Peyer's patch (tissue), 4 donors: ENCODE data around the gene TOM1L2. TPM values are rescaled to one million over a fixed set of nuclear protein-coding genes. Genes with fewer than 3 reads are reported as not detected.

Experiments
- DNase-seq, 3 donors: peaks; one replicate each; pipeline ENCODE4 v3.0.0-alpha.2; 2017 to 2019
- H3K27ac ChIP-seq, 4 donors: fragments of 200-600 bp; sonication (generic); one replicate each; pipeline ENCODE4 v1.5.1; 2016 to 2019
- H3K27me3 ChIP-seq, 2 donors: fragments of 200-600 bp; sonication (generic); one replicate each; pipeline ENCODE4 v1.5.1; 2019
- H3K36me3 ChIP-seq, 3 donors: fragments of 200-600 bp; sonication (generic); one replicate each; pipeline ENCODE4 v1.5.1; 2016 to 2019
- H3K4me1 ChIP-seq, 4 donors: fragments of 200-600 bp; sonication (generic); one replicate each; pipeline ENCODE4 v1.5.1; 2016 to 2019
- H3K4me3 ChIP-seq, 4 donors: fragments of 200-600 bp; sonication (generic); 1 replicate in 3 of 4; 2 replicates in 1 of 4; pipeline ENCODE4 v1.5.1; 2016 to 2019; ENCODE audit warnings: mild to moderate bottlenecking in 1 of 4
- H3K9me3 ChIP-seq, 4 donors: fragments of 200-600 bp; sonication (generic); one replicate each; pipeline ENCODE4 v1.5.1; 2016 to 2019; ENCODE audit warnings: mild to moderate bottlenecking in 1 of 4
- POLR2A ChIP-seq, 2 donors: fragments of 450-650 bp; IDR thresholded peaks; one replicate each; pipeline ENCODE4 v1.5.1; 2017; ENCODE audit warnings: antibody characterized with exemption in 2 of 2, mild to moderate bottlenecking in 2 of 2, moderate library complexity in 2 of 2
- total RNA-seq, 4 donors: library from RNA; depleted of rRNA; stranded (reverse); fragments of >200 nt; gene quantifications; one replicate each; pipeline ENCODE4 v1.1.0, GENCODE V29; 2016
- TF ChIP-seq, protein P1 (sequence below), 6 experiments: fragments of 450-650 bp in 4 of 6; fragments of 200-600 bp in 2 of 6; sonication (generic) in 1 of 6; IDR thresholded peaks; one replicate each; pipeline ENCODE4 v1.5.1; 2017 to 2019; ENCODE audit warnings: antibody characterized with exemption in 6 of 6, mild to moderate bottlenecking in 3 of 6, moderate library complexity in 1 of 6

The TOM1L2 gene
- total RNA-seq, 4 donors from 2014 or later, result 49.5 to 74.8 (median 62.7) TPM

DNA sequence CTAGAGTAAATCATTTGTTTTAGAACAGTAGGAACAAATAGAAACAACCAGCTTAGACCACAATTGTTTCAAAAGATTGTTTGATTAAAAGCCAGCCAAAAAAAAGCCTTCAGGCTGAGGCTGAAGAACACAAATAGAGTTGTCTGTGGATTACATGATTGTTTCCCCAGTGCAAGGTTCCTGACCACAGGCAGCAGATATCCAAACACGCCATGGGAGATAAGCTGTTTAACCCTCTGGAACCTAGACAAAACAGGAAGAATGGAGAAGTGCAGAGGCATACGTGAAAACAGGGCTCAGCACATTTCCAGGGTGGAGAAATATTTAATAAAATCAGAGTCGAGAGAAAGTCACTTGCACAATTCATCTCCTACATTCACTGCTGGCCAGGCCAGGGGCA lies 45.8 kb upstream of the TOM1L2 start:
- no peaks in the 10 kb centered on the region for H3K9me3 ChIP-seq
- H3K27me3 ChIP-seq, result no peaks in the 10 kb centered on the region
- peaks cover 0 to 29% (median 0%) of the 10 kb centered on the region in 3 donors for H3K36me3 ChIP-seq
- no peak overlapping the region for H3K27ac ChIP-seq
- TF ChIP-seq POLR2A (IDR thresholded peaks at IDR 0.05), result no peak
- TF ChIP-seq, protein P1, sequence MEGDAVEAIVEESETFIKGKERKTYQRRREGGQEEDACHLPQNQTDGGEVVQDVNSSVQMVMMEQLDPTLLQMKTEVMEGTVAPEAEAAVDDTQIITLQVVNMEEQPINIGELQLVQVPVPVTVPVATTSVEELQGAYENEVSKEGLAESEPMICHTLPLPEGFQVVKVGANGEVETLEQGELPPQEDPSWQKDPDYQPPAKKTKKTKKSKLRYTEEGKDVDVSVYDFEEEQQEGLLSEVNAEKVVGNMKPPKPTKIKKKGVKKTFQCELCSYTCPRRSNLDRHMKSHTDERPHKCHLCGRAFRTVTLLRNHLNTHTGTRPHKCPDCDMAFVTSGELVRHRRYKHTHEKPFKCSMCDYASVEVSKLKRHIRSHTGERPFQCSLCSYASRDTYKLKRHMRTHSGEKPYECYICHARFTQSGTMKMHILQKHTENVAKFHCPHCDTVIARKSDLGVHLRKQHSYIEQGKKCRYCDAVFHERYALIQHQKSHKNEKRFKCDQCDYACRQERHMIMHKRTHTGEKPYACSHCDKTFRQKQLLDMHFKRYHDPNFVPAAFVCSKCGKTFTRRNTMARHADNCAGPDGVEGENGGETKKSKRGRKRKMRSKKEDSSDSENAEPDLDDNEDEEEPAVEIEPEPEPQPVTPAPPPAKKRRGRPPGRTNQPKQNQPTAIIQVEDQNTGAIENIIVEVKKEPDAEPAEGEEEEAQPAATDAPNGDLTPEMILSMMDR (IDR thresholded peaks at IDR 0.05), result no peak
- DNase-seq, result no peak
- H3K4me1 ChIP-seq, result no peaks in the 10 kb centered on the region
- H3K4me3 ChIP-seq, result no peak overlapping the region

DNA sequence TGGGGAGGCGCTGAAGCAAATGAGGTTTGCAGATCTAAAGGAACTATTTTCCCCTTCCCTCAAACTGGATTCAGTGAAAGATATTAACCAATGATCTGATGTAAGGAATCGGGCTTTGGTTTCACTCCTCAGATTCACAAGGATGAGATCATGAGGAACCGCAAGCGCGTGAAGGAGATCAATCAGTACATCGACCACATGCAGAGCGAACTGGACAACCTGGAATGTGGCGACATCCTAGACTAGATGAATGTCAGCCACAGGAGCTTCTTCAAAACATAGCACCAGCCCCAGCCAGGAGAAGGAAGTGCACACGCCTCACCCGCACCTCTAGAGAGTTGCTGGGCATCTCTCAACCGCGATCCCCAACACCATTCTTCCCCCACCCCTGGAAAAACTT lies 44.2 kb upstream of the TOM1L2 start:
- H3K27me3 ChIP-seq, result no peaks in the 10 kb centered on the region
- no peaks in the 10 kb centered on the region for H3K4me1 ChIP-seq
- DNase-seq, result no peak
- H3K4me3 ChIP-seq, result no peak overlapping the region
- no peak for TF ChIP-seq POLR2A (IDR thresholded peaks at IDR 0.05)
- TF ChIP-seq, protein P1 (IDR thresholded peaks at IDR 0.05), result no peak
- peaks cover 0 to 22% (median 0%) of the 10 kb centered on the region in 3 donors for H3K36me3 ChIP-seq
- no peak overlapping the region for H3K27ac ChIP-seq
- H3K9me3 ChIP-seq, result no peaks in the 10 kb centered on the region

DNA sequence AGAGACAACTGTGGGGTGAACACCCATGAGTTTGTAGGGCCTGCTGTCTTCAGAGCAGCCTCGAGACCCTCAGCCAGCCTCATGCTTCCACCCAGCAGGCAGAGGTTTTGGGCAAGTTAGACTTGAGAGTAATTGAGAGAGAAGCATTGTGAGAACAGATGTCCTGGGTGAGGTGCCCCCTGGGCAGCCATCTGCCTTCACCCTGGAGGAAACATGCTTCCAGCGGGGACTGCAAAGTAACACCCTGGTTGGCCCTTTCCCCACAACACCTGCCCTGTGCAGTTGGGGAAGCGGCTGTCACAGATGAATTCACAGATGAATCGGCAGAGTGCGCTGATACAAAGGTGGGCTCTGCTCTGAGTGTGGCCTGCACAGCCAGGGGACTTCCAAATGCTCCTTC lies 43.4 kb upstream of the TOM1L2 start:
- no peak overlapping the region for H3K27ac ChIP-seq
- H3K27me3 ChIP-seq, result no peaks in the 10 kb centered on the region
- no peaks in the 10 kb centered on the region for H3K4me1 ChIP-seq
- DNase-seq, result no peak
- TF ChIP-seq, protein P1 (IDR thresholded peaks at IDR 0.05), result no peak
- TF ChIP-seq POLR2A (IDR thresholded peaks at IDR 0.05), result no peak
- H3K4me3 ChIP-seq, result no peak overlapping the region
- no peaks in the 10 kb centered on the region for H3K9me3 ChIP-seq
- H3K36me3 ChIP-seq, result peaks cover 0 to 14% (median 0%) of the 10 kb centered on the region in 3 donors

DNA sequence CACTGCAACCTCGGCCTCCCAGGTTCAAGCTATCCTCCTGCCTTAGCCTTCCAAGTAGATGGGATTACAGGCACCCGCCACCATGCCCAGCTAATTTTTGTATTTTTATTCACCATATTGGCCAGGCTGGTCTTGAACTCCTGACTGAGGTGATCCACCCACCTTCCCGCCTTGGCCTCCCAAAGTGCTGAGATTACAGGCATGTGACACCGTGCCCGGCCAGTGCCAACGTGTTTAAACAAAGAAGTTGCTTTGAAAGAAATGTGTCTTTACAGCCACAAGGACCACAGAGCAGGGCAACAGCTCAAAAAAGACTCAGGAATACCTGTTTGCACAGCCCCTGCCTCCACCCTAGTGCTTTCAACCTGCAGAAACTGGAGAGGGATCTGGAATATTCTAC lies 41.8 kb upstream of the TOM1L2 start:
- H3K36me3 ChIP-seq, result peaks cover 0 to 14% (median 0%) of the 10 kb centered on the region in 3 donors
- no peak overlapping the region for H3K27ac ChIP-seq
- no peak overlapping the region for H3K4me3 ChIP-seq
- H3K9me3 ChIP-seq, result no peaks in the 10 kb centered on the region
- no peak for DNase-seq
- no peaks in the 10 kb centered on the region for H3K27me3 ChIP-seq
- no peaks in the 10 kb centered on the region for H3K4me1 ChIP-seq
- TF ChIP-seq, protein P1 (IDR thresholded peaks at IDR 0.05), result no peak
- no peak for TF ChIP-seq POLR2A (IDR thresholded peaks at IDR 0.05)

DNA sequence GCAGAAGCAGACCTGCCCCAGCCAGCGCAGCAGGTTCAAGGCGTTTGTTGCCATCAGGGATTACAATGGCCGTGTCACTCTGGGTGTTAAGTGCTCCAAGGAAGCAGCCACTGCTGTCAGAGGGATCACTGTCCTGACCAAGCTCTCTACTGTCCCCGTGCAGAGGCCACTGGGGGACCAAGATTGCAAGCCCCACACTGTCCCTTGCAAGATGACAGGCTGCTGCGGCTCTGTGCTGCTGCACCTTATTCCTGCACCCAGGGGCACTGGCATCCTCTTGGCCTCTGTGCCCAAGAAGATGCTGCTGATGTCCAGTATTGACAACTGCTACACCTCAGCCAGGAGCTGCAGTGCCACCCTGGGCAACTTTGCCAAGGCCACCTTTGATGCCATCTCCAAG lies 39.1 kb upstream of the TOM1L2 start:
- Histone ChIP-seq H3K27me3 (no peaks in the 10 kb centered on the region), H3K36me3 (peaks cover 0 to 14% (median 0%) of the 10 kb centered on the region in 3 donors), H3K9me3 (no peaks in the 10 kb centered on the region)

More for the DNA sequence above, 39.1 kb upstream of the TOM1L2 start:
- H3K4me1 ChIP-seq, result no peaks in the 10 kb centered on the region
- DNase-seq, result no peak
- no peak for TF ChIP-seq POLR2A (IDR thresholded peaks at IDR 0.05)
- TF ChIP-seq, protein P1 (IDR thresholded peaks at IDR 0.05), result no peak
- no peak overlapping the region for H3K4me3 ChIP-seq
- H3K27ac ChIP-seq, result no peak overlapping the region
